ENCODE results near the gene THBS3.
"Not testable (repeated sequence)": the region's sequence is repeated elsewhere in the genome, so short reads cannot be mapped to it uniquely, and the experiment has no call there.

The THBS3 gene

DNA sequence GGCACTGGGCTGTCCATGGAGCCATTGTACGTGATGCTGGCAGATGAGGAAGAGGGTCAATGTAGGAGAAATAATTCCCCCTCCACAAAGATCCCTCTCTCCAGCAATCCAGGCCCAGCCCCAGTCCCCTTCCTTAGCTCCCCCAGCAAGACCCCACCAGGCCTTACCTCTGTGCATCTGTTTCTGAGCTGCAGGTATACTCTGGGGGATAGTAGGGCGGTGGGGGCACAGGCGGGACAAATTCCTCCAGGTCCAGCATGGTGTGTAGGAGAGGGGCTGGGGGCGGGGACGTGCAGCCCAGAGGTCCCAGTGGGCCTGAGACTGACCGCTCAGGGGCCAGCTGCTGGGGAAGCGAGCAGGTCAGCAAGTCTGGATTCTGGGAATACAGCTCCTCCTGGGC lies 43.9 kb upstream of the THBS3 start:
- Histone ChIP-seq H3K36me3 (replicated peaks; ENCODE audit: low read depth, low read length) (peaks cover 20% of the 10 kb centered on the region), H3K79me2 (ENCODE audit: low read length) (peaks cover 5% of the 10 kb centered on the region; the same call in 1 of the 2 replicates), H4K20me1 (ENCODE audit: insufficient read depth, low read length) (no peaks in the 10 kb centered on the region), H3K9me3 (ENCODE audit: insufficient read depth, low read length) (no peaks in the 10 kb centered on the region), H3K27ac (ENCODE audit: low read length) (no peak overlapping the region), H3K4me1 (ENCODE audit: low read length) (peaks cover 20% of the 10 kb centered on the region), H3K4me2 (ENCODE audit: low read length) (no peak overlapping the region), H3K4me3 (ENCODE audit: low read length) (no peak overlapping the region), H3K9ac (ENCODE audit: low read length) (no peak overlapping the region), H2AFZ (ENCODE audit: low read depth, low read length) (no peak overlapping the region), H3K27me3 (ENCODE audit: low read depth, low read length) (no peaks in the 10 kb centered on the region)
- TF ChIP-seq, protein P1, sequence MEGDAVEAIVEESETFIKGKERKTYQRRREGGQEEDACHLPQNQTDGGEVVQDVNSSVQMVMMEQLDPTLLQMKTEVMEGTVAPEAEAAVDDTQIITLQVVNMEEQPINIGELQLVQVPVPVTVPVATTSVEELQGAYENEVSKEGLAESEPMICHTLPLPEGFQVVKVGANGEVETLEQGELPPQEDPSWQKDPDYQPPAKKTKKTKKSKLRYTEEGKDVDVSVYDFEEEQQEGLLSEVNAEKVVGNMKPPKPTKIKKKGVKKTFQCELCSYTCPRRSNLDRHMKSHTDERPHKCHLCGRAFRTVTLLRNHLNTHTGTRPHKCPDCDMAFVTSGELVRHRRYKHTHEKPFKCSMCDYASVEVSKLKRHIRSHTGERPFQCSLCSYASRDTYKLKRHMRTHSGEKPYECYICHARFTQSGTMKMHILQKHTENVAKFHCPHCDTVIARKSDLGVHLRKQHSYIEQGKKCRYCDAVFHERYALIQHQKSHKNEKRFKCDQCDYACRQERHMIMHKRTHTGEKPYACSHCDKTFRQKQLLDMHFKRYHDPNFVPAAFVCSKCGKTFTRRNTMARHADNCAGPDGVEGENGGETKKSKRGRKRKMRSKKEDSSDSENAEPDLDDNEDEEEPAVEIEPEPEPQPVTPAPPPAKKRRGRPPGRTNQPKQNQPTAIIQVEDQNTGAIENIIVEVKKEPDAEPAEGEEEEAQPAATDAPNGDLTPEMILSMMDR (IDR thresholded peaks at IDR 0.05; ENCODE audit: low read depth, low read length) = no peak
- no peak for TF ChIP-seq EZH2phosphoT487 (IDR thresholded peaks at IDR 0.05; ENCODE audit: low read depth)

DNA sequence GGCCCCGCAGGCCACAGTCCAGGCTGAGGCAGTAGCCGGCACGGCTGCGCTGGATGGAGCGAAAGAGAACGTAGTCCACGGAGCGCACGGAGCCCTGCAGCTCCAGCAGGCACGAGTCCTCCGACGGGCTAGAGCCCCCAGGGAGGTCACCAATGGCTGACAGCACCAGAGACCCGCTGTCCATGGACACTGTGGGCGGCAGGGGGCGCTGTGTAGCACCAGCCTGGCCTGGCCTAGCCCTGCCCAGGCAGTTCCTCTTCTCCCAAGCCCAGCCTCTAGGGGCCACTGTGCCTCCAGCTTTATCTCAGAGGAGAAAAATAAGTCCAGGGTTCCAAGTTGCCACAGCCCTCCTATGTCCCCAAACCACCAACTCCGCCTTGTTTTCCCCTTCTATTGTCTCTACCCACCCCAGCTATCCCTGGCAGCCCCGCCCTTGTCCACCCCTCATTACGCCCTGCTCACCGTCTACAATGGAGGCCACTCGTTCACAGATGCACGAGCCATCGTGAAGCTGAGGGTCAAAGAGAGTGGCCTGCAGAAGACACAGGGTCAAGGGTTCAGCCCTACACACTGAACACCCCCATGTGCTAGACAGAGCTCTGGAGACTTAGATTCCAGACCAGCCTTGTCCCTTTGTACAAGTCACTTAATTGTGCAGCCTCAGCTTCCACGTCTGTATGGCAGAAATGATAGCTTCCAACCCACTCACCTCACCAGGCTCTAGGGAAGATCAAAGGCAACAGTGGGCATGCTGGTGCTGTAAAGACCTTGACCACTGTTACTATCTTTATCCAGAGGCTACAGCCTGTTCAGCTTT lies 43.1 kb upstream of the THBS3 start:
- peak overlapping the region; percentile 0; the same call in 1 of the 2 replicates for H3K27ac ChIP-seq (ENCODE audit: low read length)
- H3K79me2 ChIP-seq (ENCODE audit: low read length) = peaks cover 5% of the 10 kb centered on the region; the same call in 1 of the 2 replicates
- no peaks in the 10 kb centered on the region for H4K20me1 ChIP-seq (ENCODE audit: insufficient read depth, low read length)
- peaks cover 20% of the 10 kb centered on the region for H3K4me1 ChIP-seq (ENCODE audit: low read length)
- no peaks in the 10 kb centered on the region for H3K27me3 ChIP-seq (ENCODE audit: low read depth, low read length)
- H2AFZ ChIP-seq (ENCODE audit: low read depth, low read length) = peak overlapping the region; percentile 58; the same call in 1 of the 2 replicates
- no peak for TF ChIP-seq EZH2phosphoT487 (IDR thresholded peaks at IDR 0.05; ENCODE audit: low read depth)
- TF ChIP-seq, protein P1 (IDR thresholded peaks at IDR 0.05; ENCODE audit: low read depth, low read length) = peak; percentile 100
- H3K4me2 ChIP-seq (ENCODE audit: low read length) = peak overlapping the region; percentile 95
- H3K9ac ChIP-seq (ENCODE audit: low read length) = peak overlapping the region; percentile 70
- H3K4me3 ChIP-seq (ENCODE audit: low read length) = peak overlapping the region; percentile 77
- H3K36me3 ChIP-seq (replicated peaks; ENCODE audit: low read depth, low read length) = peaks cover 16% of the 10 kb centered on the region
- H3K9me3 ChIP-seq (ENCODE audit: insufficient read depth, low read length) = no peaks in the 10 kb centered on the region

DNA sequence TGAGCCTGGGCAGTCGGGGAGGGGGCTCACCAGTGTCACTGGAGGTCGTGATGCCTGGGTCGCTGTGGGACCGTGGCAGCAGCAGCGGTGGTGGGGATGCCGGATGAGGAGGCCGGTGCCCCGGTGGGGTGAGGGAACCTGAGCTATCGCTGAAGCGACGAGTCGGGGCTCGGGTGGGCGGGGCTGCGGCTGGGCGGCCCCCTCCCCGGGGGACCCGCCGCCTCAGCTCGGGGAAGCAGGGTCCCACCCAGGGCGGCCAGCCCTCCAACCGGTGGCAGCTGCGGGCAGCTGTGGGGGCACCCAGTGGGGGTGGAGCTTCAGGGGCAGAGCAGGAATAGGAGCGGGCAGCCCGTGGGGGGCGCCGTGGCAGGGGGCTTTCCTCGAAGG lies 42.5 kb upstream of the THBS3 start:
- H3K79me2 ChIP-seq (ENCODE audit: low read length) = peaks cover 5% of the 10 kb centered on the region; the same call in 1 of the 2 replicates
- peak overlapping the region; percentile 77 for H3K4me3 ChIP-seq (ENCODE audit: low read length)
- peak overlapping the region; percentile 70 for H3K9ac ChIP-seq (ENCODE audit: low read length)
- no peaks in the 10 kb centered on the region for H3K9me3 ChIP-seq (ENCODE audit: insufficient read depth, low read length)
- peak overlapping the region; percentile 95 for H3K4me2 ChIP-seq (ENCODE audit: low read length)
- H3K27me3 ChIP-seq (ENCODE audit: low read depth, low read length) = no peaks in the 10 kb centered on the region
- H4K20me1 ChIP-seq (ENCODE audit: insufficient read depth, low read length) = no peaks in the 10 kb centered on the region
- TF ChIP-seq, protein P1 (IDR thresholded peaks at IDR 0.05; ENCODE audit: low read depth, low read length) = no peak
- no peak for TF ChIP-seq EZH2phosphoT487 (IDR thresholded peaks at IDR 0.05; ENCODE audit: low read depth)
- H3K36me3 ChIP-seq (replicated peaks; ENCODE audit: low read depth, low read length) = peaks cover 15% of the 10 kb centered on the region
- no peak overlapping the region; the same call in 1 of the 2 replicates for H3K27ac ChIP-seq (ENCODE audit: low read length)
- H2AFZ ChIP-seq (ENCODE audit: low read depth, low read length) = peak overlapping the region; percentile 58; the same call in 1 of the 2 replicates
- H3K4me1 ChIP-seq (ENCODE audit: low read length) = peaks cover 21% of the 10 kb centered on the region

DNA sequence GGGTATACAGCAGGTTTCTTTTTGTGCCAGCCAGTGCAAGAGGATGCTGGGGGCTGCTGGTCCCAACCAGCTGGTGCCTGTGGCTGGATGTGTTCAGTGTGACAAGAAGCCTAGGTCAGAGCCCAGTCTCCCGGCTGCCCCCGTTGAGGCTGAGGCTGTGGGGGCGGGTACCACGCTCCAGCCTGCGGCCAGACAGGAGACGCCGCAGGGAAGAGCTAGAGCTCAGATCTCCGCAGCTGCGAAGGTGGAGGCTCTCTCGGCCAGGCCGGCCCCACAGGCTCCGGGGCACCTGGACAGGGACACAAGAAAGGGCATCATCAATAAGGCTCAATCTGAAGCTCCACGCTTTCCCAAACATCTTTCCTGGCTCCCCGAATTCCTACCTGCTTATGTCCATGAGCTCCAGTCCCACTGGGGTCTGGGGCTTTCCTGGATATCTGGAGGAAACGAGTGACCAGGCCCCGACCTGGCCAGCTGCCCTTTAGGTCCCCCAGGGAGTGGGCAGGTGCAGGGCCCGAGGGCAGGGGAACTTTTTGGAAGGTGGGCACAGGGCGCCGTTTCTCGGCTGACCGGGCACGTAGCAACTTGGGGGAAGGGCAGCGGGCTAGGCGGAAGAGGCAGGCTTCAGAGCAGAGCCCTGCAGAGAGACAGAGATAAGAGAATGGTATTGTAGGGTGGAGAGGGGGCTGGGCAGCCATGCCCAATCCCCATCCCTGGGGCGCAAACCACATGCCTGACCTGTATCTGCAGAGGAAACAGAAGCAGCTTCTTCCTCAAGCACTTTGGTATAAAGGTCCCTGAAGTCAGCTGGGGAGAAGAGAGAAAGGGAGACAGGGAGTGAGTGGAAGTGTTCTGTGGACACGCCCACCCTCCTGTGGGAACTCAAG lies 40.2 kb upstream of the THBS3 start:
- Histone ChIP-seq H3K27ac (ENCODE audit: low read length) (no peak overlapping the region), H3K4me2 (ENCODE audit: low read length) (no peak overlapping the region), H3K36me3 (replicated peaks; ENCODE audit: low read depth, low read length) (peaks cover 15% of the 10 kb centered on the region), H3K9ac (ENCODE audit: low read length) (no peak overlapping the region), H3K4me3 (ENCODE audit: low read length) (no peak overlapping the region), H3K4me1 (ENCODE audit: low read length) (peaks cover 24% of the 10 kb centered on the region), H2AFZ (ENCODE audit: low read depth, low read length) (no peak overlapping the region), H3K27me3 (ENCODE audit: low read depth, low read length) (no peaks in the 10 kb centered on the region), H3K9me3 (ENCODE audit: insufficient read depth, low read length) (no peaks in the 10 kb centered on the region), H4K20me1 (ENCODE audit: insufficient read depth, low read length) (no peaks in the 10 kb centered on the region), H3K79me2 (ENCODE audit: low read length) (peaks cover 8% of the 10 kb centered on the region)
- TF ChIP-seq, protein P1 (IDR thresholded peaks at IDR 0.05; ENCODE audit: low read depth, low read length) = no peak
- TF ChIP-seq EZH2phosphoT487 (IDR thresholded peaks at IDR 0.05; ENCODE audit: low read depth) = no peak

DNA sequence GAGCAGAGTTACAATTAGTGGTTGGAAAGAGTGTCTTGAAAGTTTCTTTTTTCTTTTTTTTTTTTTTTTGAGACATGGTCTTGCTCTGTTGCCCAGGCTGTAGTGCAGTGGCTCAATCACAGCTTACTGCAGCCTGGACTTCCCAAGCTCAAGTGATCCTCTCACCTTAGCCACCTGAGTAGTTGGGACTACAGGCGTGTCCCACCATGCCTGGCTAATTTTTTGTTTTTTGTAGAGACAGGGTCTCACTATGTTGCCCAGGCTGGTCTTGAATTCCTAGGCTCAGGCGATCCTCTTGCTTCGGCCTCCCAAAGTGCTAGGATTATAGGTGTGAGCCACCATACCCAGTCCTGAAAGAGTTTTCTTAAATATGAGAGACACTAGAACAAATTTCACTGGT lies 39.1 kb upstream of the THBS3 start:
- not testable (repeated sequence) for H3K9ac ChIP-seq (ENCODE audit: low read length); H3K4me2 ChIP-seq (ENCODE audit: low read length); H3K9me3 ChIP-seq (ENCODE audit: insufficient read depth, low read length); H3K4me3 ChIP-seq (ENCODE audit: low read length); H3K27ac ChIP-seq (ENCODE audit: low read length); H4K20me1 ChIP-seq (ENCODE audit: insufficient read depth, low read length); H3K27me3 ChIP-seq (ENCODE audit: low read depth, low read length); H3K79me2 ChIP-seq (ENCODE audit: low read length); H2AFZ ChIP-seq (ENCODE audit: low read depth, low read length)
- Histone ChIP-seq H3K4me1 (ENCODE audit: low read length) (peaks cover 26% of the 10 kb centered on the region), H3K36me3 (replicated peaks; ENCODE audit: low read depth, low read length) (peaks cover 15% of the 10 kb centered on the region)

All from OCI-LY3 (cell line).